ENCODE results near the gene RANBP9. TPM values are rescaled to one million over a fixed set of nuclear protein-coding genes. Genes with fewer than 3 reads are reported as not detected.
A peak's percentile ranks its signal among the peaks of the same experiment; 100 is the strongest.

Gene RANBP9
- total RNA-seq, 3 donors from 2014 or later = 43.9 to 51.5 (median 48.0) TPM

DNA sequence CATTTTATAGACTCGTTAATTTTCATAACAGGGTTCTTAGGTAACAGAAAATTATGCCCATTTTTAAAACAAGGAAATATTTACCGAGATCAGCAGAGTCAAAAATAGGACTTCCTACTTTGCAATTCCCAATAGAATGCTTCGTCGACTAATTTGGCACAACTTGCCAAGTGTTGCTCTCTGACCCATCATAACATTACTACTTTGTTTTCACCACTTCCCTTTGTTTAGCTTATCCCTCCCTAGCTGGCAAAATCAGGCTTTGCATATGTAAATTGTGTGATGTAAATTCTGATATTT lies 914 bp upstream of the RANBP9 start:
- TF ChIP-seq, protein P1, sequence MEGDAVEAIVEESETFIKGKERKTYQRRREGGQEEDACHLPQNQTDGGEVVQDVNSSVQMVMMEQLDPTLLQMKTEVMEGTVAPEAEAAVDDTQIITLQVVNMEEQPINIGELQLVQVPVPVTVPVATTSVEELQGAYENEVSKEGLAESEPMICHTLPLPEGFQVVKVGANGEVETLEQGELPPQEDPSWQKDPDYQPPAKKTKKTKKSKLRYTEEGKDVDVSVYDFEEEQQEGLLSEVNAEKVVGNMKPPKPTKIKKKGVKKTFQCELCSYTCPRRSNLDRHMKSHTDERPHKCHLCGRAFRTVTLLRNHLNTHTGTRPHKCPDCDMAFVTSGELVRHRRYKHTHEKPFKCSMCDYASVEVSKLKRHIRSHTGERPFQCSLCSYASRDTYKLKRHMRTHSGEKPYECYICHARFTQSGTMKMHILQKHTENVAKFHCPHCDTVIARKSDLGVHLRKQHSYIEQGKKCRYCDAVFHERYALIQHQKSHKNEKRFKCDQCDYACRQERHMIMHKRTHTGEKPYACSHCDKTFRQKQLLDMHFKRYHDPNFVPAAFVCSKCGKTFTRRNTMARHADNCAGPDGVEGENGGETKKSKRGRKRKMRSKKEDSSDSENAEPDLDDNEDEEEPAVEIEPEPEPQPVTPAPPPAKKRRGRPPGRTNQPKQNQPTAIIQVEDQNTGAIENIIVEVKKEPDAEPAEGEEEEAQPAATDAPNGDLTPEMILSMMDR (IDR thresholded peaks at IDR 0.05) = no peak
- TF ChIP-seq POLR2AphosphoS5 (IDR thresholded peaks at IDR 0.05) (no peak), POLR2A (IDR thresholded peaks at IDR 0.05) (no peak)
- H3K4me1 ChIP-seq = peaks cover 0 to 3% of the 10 kb centered on the region in 2 donors
- no peaks in the 10 kb centered on the region for H3K9me3 ChIP-seq
- H3K27ac ChIP-seq = peak overlapping the region; percentile 97 to 98
- H3K4me3 ChIP-seq = peak overlapping the region; percentile 74 to 92 (median 78)
- H3K36me3 ChIP-seq = no peaks in the 10 kb centered on the region
- intact Hi-C loops (cut with DNase I; ENCODE audit: low total_unique reads) = no loop called here
- H3K27me3 ChIP-seq = no peaks in the 10 kb centered on the region
- DNase-seq (ENCODE audit: low spot score in 2 of 2) = no peak

DNA sequence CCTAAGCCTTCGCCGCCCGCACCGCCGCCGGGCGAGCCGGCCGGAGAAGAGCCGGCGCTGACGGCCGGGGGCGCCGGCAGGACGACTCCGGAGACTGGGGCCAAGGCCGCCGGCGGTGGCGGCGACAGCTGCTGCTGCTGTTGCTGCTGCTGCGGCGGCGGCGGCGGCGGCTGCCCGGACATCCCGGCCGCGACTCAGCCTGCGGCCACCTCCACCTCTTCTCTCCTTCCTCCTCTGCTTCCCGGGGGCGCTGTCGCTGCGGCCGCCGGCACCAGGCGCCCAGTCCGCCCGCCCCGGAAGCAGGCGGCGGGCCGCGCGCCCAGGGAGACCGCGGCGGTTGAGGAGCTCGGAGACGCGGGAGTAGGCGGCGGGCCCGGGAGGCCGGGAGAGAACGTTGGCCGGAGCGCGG lies 307 bp downstream of the RANBP9 start:
- no peaks in the 10 kb centered on the region for H3K36me3 ChIP-seq
- H3K4me1 ChIP-seq = peaks cover 0 to 3% of the 10 kb centered on the region in 2 donors
- peak overlapping the region; percentile 97 to 98 for H3K27ac ChIP-seq
- intact Hi-C loops (cut with DNase I; ENCODE audit: low total_unique reads) = no loop called here
- H3K27me3 ChIP-seq = no peaks in the 10 kb centered on the region
- TF ChIP-seq, protein P1 (IDR thresholded peaks at IDR 0.05) = peak in 1 of 3 donors; percentile 19
- TF ChIP-seq POLR2A (IDR thresholded peaks at IDR 0.05) = no peak
- no peaks in the 10 kb centered on the region for H3K9me3 ChIP-seq
- no peak for DNase-seq (ENCODE audit: low spot score in 2 of 2)
- H3K4me3 ChIP-seq = peak overlapping the region; percentile 74 to 92 (median 78)

DNA sequence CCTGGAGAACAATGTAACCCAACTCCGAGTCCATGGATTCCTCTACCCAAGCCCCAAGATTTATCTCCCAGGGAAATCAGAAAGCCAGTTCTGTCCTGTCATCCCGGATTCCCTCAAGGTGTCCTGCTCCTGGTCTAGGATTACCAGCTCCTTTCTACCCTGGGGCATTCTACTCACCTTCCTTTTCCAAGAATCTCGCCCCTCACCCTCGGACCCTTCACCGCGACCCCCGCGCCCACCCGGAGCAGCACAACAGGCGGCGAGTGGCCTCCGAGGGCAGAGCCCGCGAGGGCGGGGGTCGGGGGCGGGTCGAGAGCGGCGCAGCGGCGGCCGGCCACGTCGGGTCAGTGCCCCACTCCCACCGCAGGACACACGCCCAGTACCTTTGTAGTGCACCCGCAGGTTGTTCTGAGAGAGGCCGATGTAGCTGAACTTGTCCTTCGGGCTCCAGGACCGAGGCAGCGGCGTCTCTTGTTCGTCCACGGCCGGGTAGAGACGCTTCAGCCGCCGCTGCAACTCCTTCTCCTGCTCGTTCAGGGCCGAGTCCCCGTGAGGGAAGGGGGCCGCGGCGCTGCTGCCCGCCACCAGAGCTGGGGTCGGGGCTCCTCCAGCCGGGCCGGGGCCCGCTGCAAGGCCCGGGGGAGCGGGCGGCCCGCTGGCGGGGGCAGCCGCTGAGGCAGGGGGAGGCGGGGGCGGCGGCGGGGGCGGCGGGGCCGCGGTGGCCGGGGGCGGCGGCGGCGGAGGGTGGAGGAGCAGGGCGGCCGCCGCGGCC lies 897 bp downstream of the RANBP9 start:
- intact Hi-C loops (cut with DNase I; ENCODE audit: low total_unique reads) = no loop called here
- peak; percentile 24 to 53 for DNase-seq (ENCODE audit: low spot score in 2 of 2)
- TF ChIP-seq POLR2AphosphoS5 (IDR thresholded peaks at IDR 0.05) = peak in 2 of 3 donors; percentile 23 to 33
- no peak for TF ChIP-seq POLR2A (IDR thresholded peaks at IDR 0.05)

DNA sequence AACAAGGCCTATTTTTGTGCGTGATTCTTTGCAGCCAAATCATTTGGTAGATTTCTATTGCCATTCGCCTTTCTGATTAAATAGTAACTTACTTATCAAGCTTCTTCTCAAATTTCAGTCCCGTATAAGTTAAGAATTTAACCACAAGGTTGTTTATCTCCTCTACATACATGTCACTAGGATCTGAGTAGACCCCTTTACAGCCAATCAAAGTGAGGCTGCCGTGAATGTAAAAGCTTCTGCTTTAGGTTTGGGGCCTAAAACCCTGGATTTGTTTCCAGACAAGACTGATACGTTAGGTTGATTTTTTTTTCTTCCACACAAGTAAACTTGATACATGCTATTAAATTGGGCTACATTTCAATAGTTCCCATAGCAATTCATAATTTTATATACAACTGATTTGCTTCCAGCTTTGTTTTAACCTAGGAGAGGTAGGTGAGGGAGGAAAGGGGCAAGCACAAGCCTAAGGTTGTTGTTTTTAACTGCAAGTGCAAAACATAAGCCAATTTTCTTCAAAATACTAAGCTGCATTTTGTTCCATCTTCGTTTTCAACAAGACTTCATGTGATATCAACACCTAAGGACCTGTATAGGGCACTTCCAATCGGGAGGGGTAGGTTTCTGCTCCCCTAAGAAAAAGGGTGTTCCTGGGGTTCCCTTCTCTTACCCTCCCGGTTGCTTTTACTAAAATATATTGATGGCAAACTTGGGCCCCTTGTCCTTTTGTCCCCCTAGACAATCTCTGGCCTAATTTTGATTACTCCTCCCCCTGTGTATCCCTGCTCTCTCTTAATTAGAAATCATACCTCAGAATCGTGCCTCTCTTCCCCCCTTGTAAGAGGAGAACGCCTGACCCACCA lies 1.7 kb downstream of the RANBP9 start:
- H3K27me3 ChIP-seq = no peaks in the 10 kb centered on the region
- no peak for TF ChIP-seq POLR2AphosphoS5 (IDR thresholded peaks at IDR 0.05)
- TF ChIP-seq POLR2A (IDR thresholded peaks at IDR 0.05) = no peak
- TF ChIP-seq, protein P1 (IDR thresholded peaks at IDR 0.05) = no peak
- H3K9me3 ChIP-seq = no peaks in the 10 kb centered on the region
- H3K36me3 ChIP-seq = no peaks in the 10 kb centered on the region
- peak overlapping the region; percentile 97 to 98 for H3K27ac ChIP-seq
- intact Hi-C loops (cut with DNase I; ENCODE audit: low total_unique reads) = no loop called here
- no peak for DNase-seq (ENCODE audit: low spot score in 2 of 2)
- peak overlapping the region; percentile 74 to 92 (median 78) for H3K4me3 ChIP-seq
- H3K4me1 ChIP-seq = peaks cover 0 to 3% of the 10 kb centered on the region in 2 donors

More for the DNA sequence above, 897 bp downstream of the RANBP9 start:
- Histone ChIP-seq H3K4me1 (peaks cover 0 to 3% of the 10 kb centered on the region in 2 donors), H3K9me3 (no peaks in the 10 kb centered on the region), H3K36me3 (no peaks in the 10 kb centered on the region), H3K27me3 (no peaks in the 10 kb centered on the region), H3K27ac (peak overlapping the region; percentile 97 to 98), H3K4me3 (peak overlapping the region; percentile 74 to 92 (median 78))

DNA sequence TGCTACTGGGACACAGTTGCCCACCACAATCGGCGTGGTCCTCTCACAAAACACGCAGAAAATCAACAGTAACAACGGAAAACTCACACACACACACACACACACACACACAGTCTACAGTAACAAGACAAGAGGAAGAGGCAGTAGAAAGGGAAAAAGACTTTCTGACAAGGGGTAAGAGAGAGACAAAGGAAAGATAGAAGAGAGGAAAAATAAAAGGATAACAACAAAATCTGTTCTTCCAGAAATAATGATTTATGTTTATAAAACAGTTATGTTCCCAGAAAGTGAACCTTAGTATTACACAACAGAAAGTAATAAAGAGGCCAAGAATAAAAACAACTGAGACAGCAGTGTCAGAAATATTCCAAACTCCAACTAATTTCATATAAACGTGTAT lies 2.9 kb downstream of the RANBP9 start:
- H3K4me1 ChIP-seq = peaks cover 0 to 3% of the 10 kb centered on the region in 2 donors
- TF ChIP-seq, protein P1 (IDR thresholded peaks at IDR 0.05) = no peak
- no peaks in the 10 kb centered on the region for H3K36me3 ChIP-seq
- no peaks in the 10 kb centered on the region for H3K9me3 ChIP-seq
- DNase-seq (ENCODE audit: low spot score in 2 of 2) = no peak
- H3K27me3 ChIP-seq = no peaks in the 10 kb centered on the region
- intact Hi-C loops (cut with DNase I; ENCODE audit: low total_unique reads) = no loop called here
- H3K4me3 ChIP-seq = peak overlapping the region; percentile 74 to 92 (median 78)
- peak overlapping the region; percentile 97 to 98 for H3K27ac ChIP-seq
